Jurkat, Clone E6-1 (cell line): ENCODE results near the gene TKTL1.
"Not testable (repeated sequence)": the region's sequence is repeated elsewhere in the genome, so short reads cannot be mapped to it uniquely, and the experiment has no call there.

Experiments used
- DNase-seq: peaks from one replicate; pipeline ENCODE4 v3.0.0-alpha.2; 2011; ENCODE audit warnings: low read depth, low spot score
- H3K4me3 ChIP-seq: 2 replicates; pipeline ENCODE4 v1.5.1; 2011; ENCODE audit warnings: mild to moderate bottlenecking, low read length, control low read depth, moderate library complexity

The TKTL1 gene

DNA sequence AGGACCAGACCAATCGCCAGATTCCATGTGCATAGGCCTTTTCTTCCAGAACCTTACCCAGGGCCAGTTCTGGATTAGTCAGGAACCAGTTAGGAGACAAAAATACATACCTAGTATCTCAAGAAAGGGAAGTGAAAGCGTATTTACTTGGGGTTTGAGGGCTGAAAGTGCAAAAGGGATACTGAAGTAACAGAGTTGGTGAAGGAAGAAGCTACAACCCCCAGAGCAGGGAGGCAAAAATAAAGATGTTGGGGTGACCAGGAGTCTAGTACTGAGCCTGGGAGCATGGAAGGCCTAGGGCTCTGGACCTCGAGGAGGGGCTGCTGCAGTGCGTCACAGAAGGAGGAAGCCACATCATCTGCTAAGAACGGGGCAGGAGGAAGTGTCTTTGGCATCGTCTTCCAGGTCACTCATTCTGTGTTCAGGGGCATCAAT, 38.3 kb downstream of the TKTL1 start:
- no peak overlapping the region for H3K4me3 ChIP-seq
- DNase-seq: no peak

- DNase-seq: no peak
- H3K4me3 ChIP-seq: no peak overlapping the region
Observed at GRCh38 chrX:154334496-154334895, 38.9 kb downstream of the TKTL1 start.

DNA sequence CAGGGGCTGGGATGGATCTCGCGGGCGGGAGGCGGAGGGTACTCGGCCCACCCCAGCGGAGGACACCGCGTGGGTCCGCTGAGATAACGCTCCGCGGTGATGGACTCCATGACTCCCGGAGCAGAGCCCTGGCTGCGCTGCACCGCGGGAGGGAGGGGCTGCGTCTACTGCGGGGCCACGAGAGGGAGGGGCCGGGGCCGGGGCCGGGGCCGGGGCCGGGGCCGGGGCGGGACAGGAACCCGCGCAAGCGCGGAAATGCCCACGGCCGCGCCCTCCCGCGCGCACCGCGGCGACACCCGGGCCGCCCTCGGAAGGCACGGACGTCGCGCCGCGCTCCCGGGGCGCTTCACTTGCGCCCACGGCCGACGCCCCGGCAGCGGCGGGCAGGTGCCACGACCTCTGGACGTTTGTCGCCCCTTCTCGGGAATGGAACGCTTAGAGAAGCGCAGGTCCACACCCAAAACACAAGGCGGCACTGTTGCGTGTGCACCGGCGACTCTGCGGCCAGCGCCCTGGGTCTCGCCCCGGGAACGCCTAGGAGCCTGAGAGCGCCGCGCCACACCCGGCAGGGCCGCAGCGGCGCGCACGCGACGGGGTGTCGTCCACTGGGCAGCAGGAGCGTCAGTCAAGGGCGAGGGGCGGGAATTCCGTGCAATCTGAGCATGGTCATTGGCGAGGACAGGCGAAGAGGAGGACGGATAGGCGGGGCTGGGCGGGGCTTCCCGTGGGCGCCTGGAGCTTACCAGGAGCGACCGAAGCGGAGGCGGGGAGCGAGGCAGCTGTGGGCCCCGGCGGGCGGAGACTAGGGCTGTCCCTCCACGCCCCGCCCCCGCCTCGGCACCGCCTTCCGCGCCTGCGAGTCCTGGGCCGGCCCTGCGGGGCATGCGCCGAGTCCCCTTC, 46.1 kb downstream of the TKTL1 start:
- not testable (repeated sequence) for H3K4me3 ChIP-seq

DNA sequence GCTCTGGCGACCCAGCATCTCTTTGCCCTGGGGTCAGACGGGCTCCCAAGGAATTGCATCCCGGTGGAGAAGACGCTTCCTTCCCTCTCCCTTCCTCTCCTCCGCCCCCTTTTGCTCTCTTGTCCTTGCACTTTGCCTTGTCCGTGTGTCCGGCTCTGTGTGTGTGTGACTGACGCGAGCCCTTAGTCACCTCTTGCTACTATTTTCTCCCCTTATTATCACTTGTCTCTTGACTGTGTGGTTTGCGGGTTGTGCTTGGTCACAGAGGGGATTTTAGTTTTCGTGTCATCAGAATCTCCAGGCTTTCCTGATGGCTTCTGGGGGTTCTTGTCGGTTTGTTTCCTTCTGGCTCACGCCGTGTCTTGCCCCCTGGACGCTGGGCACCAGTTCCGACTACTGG, 47.5 kb downstream of the TKTL1 start:
- DNase-seq, H3K4me3 ChIP-seq: not testable (repeated sequence)

More for the DNA sequence above, 46.1 kb downstream of the TKTL1 start:
- not testable (repeated sequence) for DNase-seq

- DNase-seq, H3K4me3 ChIP-seq: not testable (repeated sequence)
Observed at GRCh38 chrX:154343620-154344019, 48.0 kb downstream of the TKTL1 start.

- no peak for DNase-seq
- H3K4me3 ChIP-seq: no peak overlapping the region
Observed at GRCh38 chrX:154348114-154348531, 52.5 kb downstream of the TKTL1 start.

GRCh38 chrX:154348646-154349358, 53.2 kb downstream of the TKTL1 start:
- H3K4me3 ChIP-seq: no peak overlapping the region
- no peak for DNase-seq

DNA sequence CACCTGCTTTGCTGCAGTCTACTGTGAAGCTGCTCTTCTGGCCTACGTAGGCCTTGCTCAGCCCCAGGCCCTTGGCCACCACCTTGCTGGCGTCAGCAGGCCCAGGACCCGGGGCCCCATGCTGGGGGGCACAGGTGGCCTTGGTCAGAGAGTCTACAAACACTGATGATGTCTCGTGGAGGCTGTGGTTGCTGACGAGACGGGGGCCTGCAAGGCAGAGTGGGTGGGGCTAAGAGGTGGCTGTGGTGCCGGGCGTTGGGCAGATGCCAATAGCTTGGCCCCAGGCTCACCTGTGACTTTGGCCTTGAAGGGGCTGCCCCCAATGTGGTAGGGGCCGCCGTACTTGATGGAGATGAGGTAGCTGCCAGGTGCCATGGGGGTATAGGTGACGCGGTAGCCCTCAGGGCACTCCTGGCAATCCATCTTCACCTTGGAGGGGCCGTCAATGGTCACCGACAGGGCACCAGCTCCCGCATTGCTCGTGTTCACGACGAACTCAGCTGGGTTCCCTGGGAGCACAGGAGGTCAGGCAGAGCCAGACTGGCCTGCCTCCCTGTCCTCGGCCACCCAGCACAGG, 53.9 kb downstream of the TKTL1 start:
- H3K4me3 ChIP-seq: no peak overlapping the region
- DNase-seq: no peak

GRCh38 chrX:154349979-154350378, 54.4 kb downstream of the TKTL1 start:
- H3K4me3 ChIP-seq: no peak overlapping the region
- no peak for DNase-seq

GRCh38 chrX:154350429-154351182, 55.0 kb downstream of the TKTL1 start:
- H3K4me3 ChIP-seq: no peak overlapping the region
- DNase-seq: no peak

DNA sequence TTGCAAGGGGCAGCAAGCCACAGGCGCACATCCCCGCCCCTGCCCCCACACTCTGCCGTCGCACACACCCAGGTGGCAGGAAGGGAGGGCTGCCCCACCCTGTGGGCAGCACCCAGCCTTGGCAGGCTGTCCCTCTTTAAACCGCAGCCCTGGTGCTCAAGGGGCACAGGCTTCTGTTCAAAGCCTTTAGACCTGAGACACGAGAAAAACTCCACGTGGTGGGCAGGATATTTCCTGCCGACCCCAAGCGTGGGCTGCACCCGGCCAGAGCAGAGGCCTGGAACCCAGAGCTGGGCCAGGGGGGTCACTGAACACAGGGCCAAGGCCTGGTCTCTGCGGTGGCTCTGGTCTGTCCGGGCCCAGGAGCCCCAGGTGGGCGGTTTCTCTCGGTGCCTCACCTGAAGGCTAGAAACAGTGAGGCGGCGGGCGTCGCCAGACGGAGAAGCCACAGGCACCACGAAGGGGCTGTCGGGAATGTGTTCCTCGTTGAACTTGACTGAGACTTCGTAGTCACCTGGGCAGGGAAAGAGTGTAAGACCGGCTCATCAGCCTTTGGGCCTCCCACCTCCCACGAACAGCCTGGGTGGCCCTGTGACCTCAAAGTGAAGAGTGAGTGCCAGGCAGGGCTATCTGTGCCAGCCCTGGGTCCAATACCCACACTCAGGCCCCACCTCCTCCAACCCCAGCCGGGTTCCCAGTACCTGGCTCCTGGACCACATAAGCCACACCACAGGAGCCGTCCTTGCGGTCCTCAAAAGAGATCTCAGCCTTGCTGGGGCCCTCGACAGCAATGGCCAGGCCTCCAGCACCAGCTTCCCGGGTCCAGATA, 55.8 kb downstream of the TKTL1 start:
- DNase-seq: no peak
- H3K4me3 ChIP-seq: no peak overlapping the region

DNA sequence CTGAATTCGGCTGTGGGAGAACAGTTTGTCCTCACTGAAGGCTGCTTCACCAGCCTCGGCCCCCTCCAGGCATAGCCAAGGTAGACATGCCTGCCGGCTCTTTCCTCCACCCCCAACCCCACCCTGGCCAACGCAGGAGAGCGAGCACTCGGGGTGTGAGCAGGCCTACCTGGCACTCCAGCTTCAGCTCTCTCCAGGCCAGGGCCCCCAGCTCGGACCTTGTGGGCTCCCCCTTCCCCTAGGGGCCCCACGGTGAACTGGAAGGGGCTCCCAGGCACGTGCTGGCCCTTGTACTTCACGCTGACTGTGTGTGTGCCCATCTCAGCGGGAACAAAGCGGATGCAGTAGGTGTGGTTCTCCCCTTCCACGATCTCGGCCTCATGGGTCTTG, 56.4 kb downstream of the TKTL1 start:
- H3K4me3 ChIP-seq: no peak overlapping the region
- DNase-seq: no peak

DNA sequence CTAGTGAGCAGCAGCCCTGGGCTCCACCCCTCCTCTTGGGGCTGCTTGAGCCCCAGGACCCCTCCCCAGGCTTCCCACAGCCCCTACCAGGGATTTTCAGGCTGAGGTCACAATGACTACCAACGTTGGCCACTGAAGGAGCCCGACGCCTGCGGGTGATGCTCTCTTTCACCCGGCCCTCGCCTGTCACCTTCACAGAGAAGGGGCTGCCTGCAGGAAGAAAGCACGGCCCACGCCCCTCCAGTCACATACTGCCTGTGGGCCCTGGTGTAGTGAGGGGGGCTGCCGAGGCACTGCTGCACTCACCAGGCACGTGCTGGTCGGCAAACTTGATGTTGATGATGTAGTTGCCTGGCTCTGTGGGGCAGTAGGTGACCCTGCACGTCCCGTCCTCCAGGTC, 56.9 kb downstream of the TKTL1 start:
- H3K4me3 ChIP-seq: no peak overlapping the region
- DNase-seq: no peak

GRCh38 chrX:154353172-154353843, 57.7 kb downstream of the TKTL1 start:
- DNase-seq: no peak

GRCh38 chrX:154354013-154354412, 58.4 kb downstream of the TKTL1 start:
- no peak for DNase-seq
- no peak overlapping the region for H3K4me3 ChIP-seq

More at GRCh38 chrX:154353172-154353843, 57.7 kb downstream of the TKTL1 start:
- H3K4me3 ChIP-seq: no peak overlapping the region

DNA sequence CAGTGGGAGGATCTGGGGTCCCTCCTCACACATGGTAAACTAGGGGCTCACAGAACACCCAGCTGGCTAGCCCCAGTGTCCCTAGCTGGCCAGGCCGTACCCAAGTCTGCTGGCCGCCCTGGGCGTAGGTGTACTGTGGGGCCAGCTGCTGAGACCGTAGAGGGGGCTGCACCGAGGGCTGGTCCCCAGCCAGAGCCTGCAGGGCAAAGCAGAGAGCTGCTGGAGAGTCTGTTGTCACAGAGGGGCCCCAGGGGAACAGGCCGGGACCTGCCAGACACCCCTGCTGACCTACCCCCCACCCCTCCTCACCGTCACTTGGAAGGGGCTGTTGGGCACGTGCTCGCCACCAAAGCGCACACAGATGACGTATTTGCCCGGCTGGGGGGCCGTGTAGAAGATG, 58.9 kb downstream of the TKTL1 start:
- no peak overlapping the region for H3K4me3 ChIP-seq
- DNase-seq: no peak

DNA sequence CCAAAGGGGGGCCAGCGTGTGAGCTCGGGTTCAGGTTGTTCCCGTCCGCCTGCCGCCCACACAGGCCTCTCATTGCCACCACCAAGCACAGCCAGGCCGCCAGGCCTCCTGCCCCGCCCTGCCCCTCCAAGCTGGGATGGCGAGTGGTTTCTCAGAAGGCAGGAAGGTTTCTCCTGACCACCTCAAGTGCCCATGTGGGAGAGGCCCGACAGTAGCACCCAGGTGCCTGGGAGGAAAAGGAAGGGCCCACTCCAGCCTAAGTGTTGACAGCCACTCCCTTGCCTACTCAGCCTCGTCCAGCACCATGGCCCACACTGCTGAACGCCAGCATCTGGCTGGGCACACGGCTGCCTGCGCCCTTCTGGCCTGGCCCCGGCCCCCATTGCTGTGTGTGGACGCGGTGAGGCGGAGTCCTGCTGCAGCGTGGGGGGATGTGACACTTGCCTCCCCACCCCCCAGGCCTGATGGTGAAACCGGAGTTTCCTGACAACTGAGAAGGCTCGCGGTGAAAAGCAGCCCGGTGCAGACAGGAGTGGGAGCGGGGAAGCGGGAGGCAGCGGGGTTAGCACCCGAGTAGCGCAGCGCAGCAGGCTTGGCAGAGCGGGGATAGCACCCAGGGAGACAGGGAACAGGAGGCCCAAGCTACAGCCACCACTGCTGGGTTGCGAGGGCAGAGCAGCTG, 59.6 kb downstream of the TKTL1 start:
- DNase-seq: no peak
- no peak overlapping the region for H3K4me3 ChIP-seq
